ENCODE data around the gene EFR3B. TPM values are rescaled to one million over a fixed set of nuclear protein-coding genes. Genes with fewer than 3 reads are reported as not detected.

EFR3B gene
- polyA plus RNA-seq, 3 donors: not detected

GRCh38 chr2:25164561-25164960, 122.7 kb downstream of the EFR3B start:
- no peak overlapping the region for H3K4me2 ChIP-seq (replicated peaks; ENCODE audit: extremely low read depth, low read length, poor library complexity, severe bottlenecking)
- peaks cover 14 to 29% of the 10 kb centered on the region in 2 donors for H3K4me1 ChIP-seq (ENCODE audit: control insufficient read depth in 1 of 2, insufficient read depth in 2 of 2, low read length in 2 of 2)
- Mint-ChIP-seq H3K4me1 (peaks cover 38% of the 10 kb centered on the region), H3K9me3 (peaks cover 5 to 34% (median 15%) of the 10 kb centered on the region in 7 donors), H3K27me3 (ENCODE audit: low read depth in 3 of 3) (peaks cover 46 to 68% (median 54%) of the 10 kb centered on the region in 3 donors), H3K4me3 (peak overlapping the region in 1 of 2 donors; percentile 32), H3K36me3 (peaks cover 0 to 12% of the 10 kb centered on the region in 2 donors), H3K27ac (no peak overlapping the region)
- TF ChIP-seq CTCF (IDR thresholded peaks at IDR 0.05): no peak
- H3K4me3 ChIP-seq (replicated peaks in 1 of 3; ENCODE audit: low read depth in 2 of 3, low read length in 3 of 3): no peak overlapping the region
- H2AFZ ChIP-seq (ENCODE audit: insufficient read depth, low read depth, low read length, poor library complexity, severe bottlenecking): no peak overlapping the region
- no peak overlapping the region for H3K9ac ChIP-seq (ENCODE audit: insufficient read depth, low read length, poor library complexity, severe bottlenecking)
- no peak for DNase-seq
- H3K9me3 ChIP-seq (replicated peaks in 1 of 2; ENCODE audit: control insufficient read depth in 1 of 2, insufficient read depth in 1 of 2, low read length in 2 of 2): peaks cover 12 to 25% of the 10 kb centered on the region in 2 donors
- intact Hi-C loops (cut with micrococcal nuclease): no loop called here
- peaks cover 33 to 68% of the 10 kb centered on the region in 2 donors for H3K27me3 ChIP-seq (ENCODE audit: control insufficient read depth in 2 of 2, insufficient read depth in 2 of 2, low read length in 2 of 2)
- no peaks in the 10 kb centered on the region for H4K20me1 ChIP-seq (ENCODE audit: insufficient read depth, low read length)
- WGBS (ENCODE audit: insufficient coverage): 92% methylated on average over 7 of the region's 8 CpGs
- no peaks in the 10 kb centered on the region for H3K36me3 ChIP-seq (replicated peaks in 1 of 2; ENCODE audit: control insufficient read depth in 1 of 2, insufficient read depth in 2 of 2, low read length in 2 of 2)
- no peak overlapping the region for H3K27ac ChIP-seq (ENCODE audit: low read depth in 1 of 2, low read length in 2 of 2)
- no peaks in the 10 kb centered on the region for H3K79me2 ChIP-seq (ENCODE audit: insufficient read depth, low read length)

GRCh38 chr2:25165992-25166875, 124.4 kb downstream of the EFR3B start:
- Mint-ChIP-seq H3K4me1 (peaks cover 27% of the 10 kb centered on the region), H3K9me3 (peaks cover 5 to 38% (median 19%) of the 10 kb centered on the region in 7 donors), H3K27ac (no peak overlapping the region), H3K36me3 (peaks cover 0 to 11% of the 10 kb centered on the region in 2 donors), H3K27me3 (ENCODE audit: low read depth in 3 of 3) (peaks cover 62 to 83% (median 70%) of the 10 kb centered on the region in 3 donors), H3K4me3 (peak overlapping the region in 1 of 2 donors; percentile 83)
- Histone ChIP-seq H2AFZ (ENCODE audit: insufficient read depth, low read depth, low read length, poor library complexity, severe bottlenecking) (no peak overlapping the region), H3K4me2 (replicated peaks; ENCODE audit: extremely low read depth, low read length, poor library complexity, severe bottlenecking) (no peak overlapping the region), H3K4me1 (ENCODE audit: control insufficient read depth in 1 of 2, insufficient read depth in 2 of 2, low read length in 2 of 2) (peaks cover 10 to 20% of the 10 kb centered on the region in 2 donors), H3K9me3 (replicated peaks in 1 of 2; ENCODE audit: control insufficient read depth in 1 of 2, insufficient read depth in 1 of 2, low read length in 2 of 2) (peaks cover 5 to 25% of the 10 kb centered on the region in 2 donors), H3K79me2 (ENCODE audit: insufficient read depth, low read length) (no peaks in the 10 kb centered on the region), H4K20me1 (ENCODE audit: insufficient read depth, low read length) (no peaks in the 10 kb centered on the region), H3K9ac (ENCODE audit: insufficient read depth, low read length, poor library complexity, severe bottlenecking) (no peak overlapping the region), H3K27me3 (ENCODE audit: control insufficient read depth in 2 of 2, insufficient read depth in 2 of 2, low read length in 2 of 2) (peaks cover 46 to 85% of the 10 kb centered on the region in 2 donors), H3K27ac (ENCODE audit: low read depth in 1 of 2, low read length in 2 of 2) (no peak overlapping the region), H3K36me3 (replicated peaks in 1 of 2; ENCODE audit: control insufficient read depth in 1 of 2, insufficient read depth in 2 of 2, low read length in 2 of 2) (no peaks in the 10 kb centered on the region), H3K4me3 (replicated peaks in 1 of 3; ENCODE audit: low read depth in 2 of 3, low read length in 3 of 3) (no peak overlapping the region)
- no peak for TF ChIP-seq CTCF (IDR thresholded peaks at IDR 0.05)
- peak in 1 of 3 donors; percentile 15 for DNase-seq
- intact Hi-C loops (cut with micrococcal nuclease): no loop called here
- WGBS (ENCODE audit: insufficient coverage): 13% methylated on average over 7 of the region's 10 CpGs
